HG02885 (cell line): ENCODE data around the gene B3GAT1.

Experiments used
- ATAC-seq: cut with Tn5 transposase; IDR thresholded peaks from one replicate; pipeline ENCODE4 v1.9.1; 2021; ENCODE audit warnings: mild to moderate bottlenecking; ENCODE audit not compliant: unreplicated experiment, poor library complexity

The B3GAT1 gene

DNA sequence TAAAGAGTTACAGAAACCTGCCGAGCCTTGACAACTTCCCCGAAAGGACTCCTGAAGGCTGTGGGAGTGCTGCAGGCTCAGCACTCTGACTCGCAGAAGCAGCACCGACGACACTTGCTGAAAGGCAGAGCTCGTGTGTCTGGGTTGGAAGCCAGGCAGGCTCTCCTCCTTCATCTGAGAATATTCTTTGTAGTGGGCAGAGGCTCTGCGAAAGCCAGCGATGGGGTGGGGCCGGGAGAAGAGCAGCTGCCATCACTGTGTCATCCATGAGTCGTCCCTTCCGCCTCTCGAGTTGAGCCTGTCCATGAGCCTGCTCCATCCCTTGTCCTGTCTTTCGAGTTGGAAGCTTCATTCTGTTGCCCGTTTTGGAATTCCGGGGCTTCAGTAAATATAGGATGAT lies 68.4 kb downstream of the B3GAT1 start:
- no peak for ATAC-seq

DNA sequence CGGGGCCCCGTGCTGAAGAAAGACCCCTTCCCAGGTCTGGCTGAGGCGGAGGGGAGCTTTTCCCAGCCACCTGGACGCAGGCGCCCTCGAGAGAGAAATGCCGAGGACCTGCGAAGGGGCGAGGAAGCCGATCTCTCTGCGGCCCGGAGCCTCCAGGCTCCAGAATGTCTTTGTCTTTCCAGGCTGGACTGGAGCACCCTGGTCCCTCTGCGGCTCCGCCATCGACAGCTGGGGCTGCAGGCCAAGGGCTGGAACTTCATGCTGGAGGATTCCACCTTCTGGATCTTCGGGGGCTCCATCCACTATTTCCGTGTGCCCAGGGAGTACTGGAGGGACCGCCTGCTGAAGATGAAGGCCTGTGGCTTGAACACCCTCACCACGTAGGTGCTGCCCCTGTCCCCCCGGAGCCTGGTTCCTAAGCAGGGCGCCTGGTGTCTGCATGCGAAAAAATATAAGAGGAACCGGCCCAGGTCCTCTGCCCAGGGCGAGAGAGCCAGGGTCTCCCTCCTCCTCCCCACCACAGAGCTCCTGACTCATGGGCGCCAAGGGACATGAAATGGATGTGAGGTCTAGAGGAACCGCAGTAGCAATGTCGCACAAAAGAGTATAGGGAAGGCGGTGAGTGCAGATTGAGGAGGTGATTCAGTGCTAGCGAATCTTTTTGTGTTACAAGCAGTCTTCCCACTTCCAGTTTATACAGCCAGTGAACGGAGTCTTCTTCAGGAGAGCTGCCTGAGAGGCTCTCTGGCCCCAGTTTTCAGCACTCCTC lies 69.3 kb downstream of the B3GAT1 start:
- no peak for ATAC-seq

GRCh38 chr11:134341805-134342571 lies 70.1 kb downstream of the B3GAT1 start:
- no peak for ATAC-seq

GRCh38 chr11:134340354-134340964 lies 71.6 kb downstream of the B3GAT1 start:
- ATAC-seq: no peak

GRCh38 chr11:134339756-134340155 lies 72.3 kb downstream of the B3GAT1 start:
- no peak for ATAC-seq

DNA sequence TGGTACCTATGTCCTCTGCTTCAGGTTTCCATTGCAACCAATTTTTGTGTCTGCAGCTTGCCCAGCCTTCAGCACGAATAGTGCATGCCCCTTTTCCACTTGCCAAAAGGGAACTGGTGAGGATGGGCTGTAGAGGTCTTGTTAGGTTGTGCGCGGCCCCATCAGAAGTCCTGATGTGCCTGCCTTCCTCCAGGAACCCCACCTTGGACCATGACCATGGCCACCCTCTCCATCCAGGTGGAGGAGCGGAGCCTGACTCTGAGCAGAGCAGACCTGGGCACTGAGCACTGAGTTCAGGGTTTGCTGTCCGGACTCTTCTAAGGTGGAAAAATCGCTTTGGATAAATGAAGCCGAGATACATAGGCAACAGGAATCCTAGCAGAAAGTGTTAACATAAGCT lies 73.4 kb downstream of the B3GAT1 start:
- ATAC-seq: no peak

- ATAC-seq: no peak
Measured at GRCh38 chr11:134338068-134338467, 74.0 kb downstream of the B3GAT1 start.

DNA sequence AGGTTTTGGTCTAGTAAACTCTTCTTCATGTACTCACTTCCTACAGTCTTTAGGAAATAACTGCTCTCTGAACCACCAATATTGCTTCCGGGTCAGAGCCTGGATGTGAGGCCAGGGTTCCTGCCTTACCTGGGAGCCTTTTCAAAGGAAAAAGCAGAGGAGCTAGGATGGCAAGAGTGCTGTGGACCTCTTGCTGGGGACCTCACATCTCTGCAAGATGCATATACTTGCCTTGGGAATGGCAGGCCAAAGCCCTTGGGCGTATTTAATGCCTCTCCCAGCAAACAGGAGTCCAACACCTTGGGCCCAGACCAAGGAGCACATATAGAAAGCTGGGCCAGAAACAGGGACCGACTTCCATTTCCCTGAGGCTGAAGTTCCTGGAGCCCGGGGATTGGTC lies 75.0 kb downstream of the B3GAT1 start:
- no peak for ATAC-seq

- no peak for ATAC-seq
Measured at GRCh38 chr11:134334796-134335571, 77.1 kb downstream of the B3GAT1 start.

DNA sequence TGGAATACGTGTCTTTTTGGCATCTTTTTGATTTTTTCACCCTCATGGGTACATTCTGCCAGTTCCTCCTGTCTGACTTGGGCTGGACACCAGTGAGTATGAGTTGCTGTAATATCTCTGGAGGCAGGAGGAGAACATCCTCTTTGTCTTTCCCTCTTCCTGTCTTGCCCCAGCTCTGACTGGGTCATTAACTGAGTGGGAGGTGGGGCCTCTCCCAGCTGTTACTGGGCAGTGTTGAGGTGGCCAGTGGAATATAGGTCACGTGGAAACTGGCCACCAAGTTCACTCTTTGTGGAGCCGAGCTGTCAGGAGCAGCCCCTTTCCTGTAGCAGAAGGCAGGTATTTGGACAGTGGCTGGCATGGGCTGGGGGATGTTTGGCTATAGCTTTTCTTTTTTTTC lies 78.1 kb downstream of the B3GAT1 start:
- ATAC-seq: no peak

DNA sequence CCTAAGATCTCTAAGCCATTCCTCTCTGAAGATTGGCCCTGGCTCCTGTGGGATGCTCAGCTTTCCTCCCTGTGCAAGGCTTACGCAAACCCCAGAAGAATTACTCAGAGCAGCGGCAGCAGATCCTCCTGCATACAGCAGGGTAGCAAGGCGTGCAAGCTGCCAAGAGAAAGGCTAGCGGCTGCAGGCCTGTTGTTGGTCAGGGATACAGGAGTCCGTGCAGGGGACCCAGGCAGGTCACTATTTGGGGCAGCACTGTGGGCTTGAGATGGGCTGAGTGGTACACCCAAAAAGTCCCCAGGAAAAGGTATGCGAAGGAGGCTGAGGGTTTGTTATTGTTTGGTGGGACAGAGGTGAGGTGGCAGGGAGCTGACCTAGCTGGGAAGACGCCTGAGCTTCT lies 78.7 kb downstream of the B3GAT1 start:
- no peak for ATAC-seq

GRCh38 chr11:134332782-134333181 lies 79.3 kb downstream of the B3GAT1 start:
- ATAC-seq: no peak

DNA sequence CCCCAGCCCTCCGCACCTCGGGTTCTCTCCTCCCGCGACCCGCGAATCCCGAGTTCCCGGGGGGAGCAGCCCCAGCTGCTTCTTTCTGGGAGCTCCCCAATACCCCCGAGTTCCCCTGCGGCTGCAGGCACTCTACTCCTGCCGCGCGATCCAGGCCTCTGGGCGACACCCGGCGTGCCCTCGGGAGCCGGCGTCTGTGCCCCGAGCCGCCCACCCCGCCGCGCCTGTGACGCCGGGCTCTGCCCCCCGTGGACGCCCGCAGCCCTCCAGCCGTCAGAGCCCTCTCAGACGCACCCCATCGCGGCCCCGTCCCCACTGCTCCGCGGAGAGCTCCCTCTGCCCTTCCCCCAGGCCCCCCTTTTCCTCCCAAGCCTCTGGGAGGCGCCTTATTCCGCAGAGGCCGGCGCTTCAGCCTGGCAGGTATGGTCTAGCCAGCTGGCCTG lies 79.8 kb downstream of the B3GAT1 start:
- ATAC-seq: peak; percentile 21

DNA sequence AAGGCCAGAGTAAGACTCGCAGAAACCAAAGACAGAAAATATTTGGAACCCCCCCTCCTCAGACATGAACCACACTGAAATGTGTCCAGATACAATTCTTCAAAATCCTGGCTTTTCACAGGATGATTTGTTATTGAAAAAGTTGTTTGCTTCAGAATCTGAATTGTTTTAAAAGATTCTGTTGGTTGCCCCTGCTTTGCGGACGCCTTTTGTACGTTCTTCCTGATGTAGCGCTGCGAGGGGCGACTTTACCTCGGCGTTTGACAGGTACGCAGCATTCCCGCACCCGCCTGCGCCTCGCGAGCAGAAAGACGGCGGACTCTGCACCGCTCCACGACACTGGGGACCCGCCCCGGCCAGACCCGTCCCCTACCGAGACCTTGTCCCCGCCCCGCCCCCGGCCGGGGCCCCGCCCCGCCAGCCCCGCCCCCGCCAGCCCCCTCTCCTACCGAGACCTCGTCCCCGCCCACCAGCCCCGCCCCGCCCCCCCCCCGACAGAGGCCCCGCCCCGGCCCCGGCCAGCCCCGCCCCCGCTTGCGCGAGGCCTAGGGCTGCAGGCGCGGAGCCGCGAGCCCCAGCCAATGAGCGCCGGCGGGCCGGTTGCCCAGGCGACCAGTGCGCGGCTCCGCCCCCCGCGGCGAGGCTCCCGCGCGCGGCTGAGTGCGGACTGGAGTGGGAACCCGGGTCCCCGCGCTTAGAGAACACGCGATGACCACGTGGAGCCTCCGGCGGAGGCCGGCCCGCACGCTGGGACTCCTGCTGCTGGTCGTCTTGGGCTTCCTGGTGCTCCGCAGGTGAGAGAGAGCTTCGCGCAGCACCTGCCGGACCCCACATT lies 80.5 kb downstream of the B3GAT1 start, which contains the start of gene GLB1L2:
Gene GLB1L2 (plus strand): TSS at position 635 of the 835 bp plus-strand sequence. CDS start 74 bp downstream, at position 709.
- ATAC-seq: peak; percentile 91

DNA sequence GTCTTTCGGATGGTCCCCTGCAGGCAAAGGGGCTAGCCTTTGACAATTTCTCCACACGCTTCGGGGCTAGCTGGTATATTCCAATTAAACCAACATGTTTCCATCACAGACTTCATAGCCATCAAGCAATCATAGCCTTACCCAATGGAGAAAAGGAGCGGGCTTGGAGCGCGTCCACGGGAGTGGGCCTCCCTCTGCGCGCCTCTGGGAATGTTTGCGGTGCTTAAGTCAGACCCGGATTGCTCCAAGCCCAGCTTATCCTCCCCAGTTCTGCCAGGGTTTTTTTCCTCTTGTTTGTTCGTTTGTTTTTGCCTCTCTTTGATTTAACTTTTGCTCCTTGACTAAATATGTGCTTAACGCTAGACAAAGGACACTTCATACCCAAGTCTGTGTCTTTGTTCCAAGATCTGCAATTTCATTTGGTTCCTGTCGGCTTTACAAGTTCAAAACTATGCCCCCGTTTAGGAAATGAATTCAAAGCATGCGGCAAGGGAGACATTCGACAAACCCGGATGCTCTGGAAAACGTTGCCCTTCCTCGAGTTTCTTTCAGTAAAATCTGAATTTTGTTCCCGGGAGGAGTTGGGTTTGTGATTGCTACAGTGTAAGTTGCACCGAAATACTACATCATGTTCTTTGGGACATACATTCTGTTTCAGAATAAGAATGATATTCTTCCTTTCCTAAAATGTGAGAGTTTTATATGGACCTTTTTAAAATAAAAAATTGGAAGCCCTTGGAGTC lies 81.3 kb downstream of the B3GAT1 start:
- ATAC-seq: no peak
